AG09309 (cell line): ENCODE measurements around the gene MFAP3.

ENCODE experiments used
- DNase-seq: peaks from one replicate; pipeline ENCODE4 v3.0.0-alpha.2; 2010; ENCODE audit warnings: low read depth
- H3K4me3 ChIP-seq: 2 replicates; pipeline ENCODE4 v1.5.1; 2011; ENCODE audit warnings: mild to moderate bottlenecking, low read depth, low read length, moderate library complexity; ENCODE audit not compliant: control insufficient read depth
- TF ChIP-seq, protein P1 (sequence below): IDR thresholded peaks from 2 replicates; pipeline ENCODE4 v1.5.1; 2011; ENCODE audit warnings: mild to moderate bottlenecking, low read depth, low read length, inconsistent platforms; ENCODE audit not compliant: insufficient read depth, control insufficient read depth; ENCODE audit errors: missing control alignments

MFAP3 gene

DNA sequence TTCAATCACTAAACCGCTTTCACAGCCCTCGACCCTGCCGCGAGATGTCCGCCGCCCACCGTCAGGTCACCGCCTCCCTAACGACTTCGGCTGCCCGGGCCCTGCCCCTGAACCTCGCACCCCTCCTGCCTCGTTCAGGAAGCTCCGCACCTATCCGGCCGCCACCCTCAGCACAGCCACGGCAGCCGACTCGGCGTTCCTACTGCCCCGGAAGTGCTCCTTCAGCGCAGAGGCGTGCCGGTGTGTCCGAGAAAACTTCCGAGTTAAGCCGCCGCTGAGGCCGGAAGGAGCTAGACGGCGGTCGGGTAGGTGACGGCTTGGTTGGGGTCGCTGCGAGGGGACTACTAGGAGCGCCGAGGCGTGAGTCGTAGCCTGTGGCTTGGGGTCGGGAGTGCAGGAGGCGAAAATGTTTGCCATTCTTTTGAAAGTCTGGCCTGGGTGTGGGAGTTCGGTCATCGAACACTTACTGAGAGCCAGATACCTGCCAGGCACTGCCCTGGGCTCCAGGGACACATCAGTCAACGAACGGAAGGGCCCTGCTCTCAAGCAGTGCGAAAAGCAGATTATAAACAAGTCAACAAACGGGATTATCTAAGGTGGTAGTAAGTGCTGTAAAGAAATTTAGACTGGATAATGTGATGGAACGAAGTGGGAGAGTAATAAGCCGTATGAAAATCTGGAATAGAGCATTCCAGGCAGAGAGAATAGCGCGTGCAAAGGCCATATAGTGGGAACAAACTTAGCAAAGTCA, at the start of gene MFAP3, which contains the start of gene FAM114A2:
Gene MFAP3, plus strand, starts transcription at position 261 of the 751 bp plus-strand sequence. CDS start 10,756 bp downstream, outside the sequence.
Gene FAM114A2, minus strand, starts transcription at position 204 of the 751 bp plus-strand sequence. CDS start 3,957 bp downstream, outside the sequence.
- peak within 1 kb of the TSS; percentile 86 for H3K4me3 ChIP-seq
- TF ChIP-seq, protein P1, sequence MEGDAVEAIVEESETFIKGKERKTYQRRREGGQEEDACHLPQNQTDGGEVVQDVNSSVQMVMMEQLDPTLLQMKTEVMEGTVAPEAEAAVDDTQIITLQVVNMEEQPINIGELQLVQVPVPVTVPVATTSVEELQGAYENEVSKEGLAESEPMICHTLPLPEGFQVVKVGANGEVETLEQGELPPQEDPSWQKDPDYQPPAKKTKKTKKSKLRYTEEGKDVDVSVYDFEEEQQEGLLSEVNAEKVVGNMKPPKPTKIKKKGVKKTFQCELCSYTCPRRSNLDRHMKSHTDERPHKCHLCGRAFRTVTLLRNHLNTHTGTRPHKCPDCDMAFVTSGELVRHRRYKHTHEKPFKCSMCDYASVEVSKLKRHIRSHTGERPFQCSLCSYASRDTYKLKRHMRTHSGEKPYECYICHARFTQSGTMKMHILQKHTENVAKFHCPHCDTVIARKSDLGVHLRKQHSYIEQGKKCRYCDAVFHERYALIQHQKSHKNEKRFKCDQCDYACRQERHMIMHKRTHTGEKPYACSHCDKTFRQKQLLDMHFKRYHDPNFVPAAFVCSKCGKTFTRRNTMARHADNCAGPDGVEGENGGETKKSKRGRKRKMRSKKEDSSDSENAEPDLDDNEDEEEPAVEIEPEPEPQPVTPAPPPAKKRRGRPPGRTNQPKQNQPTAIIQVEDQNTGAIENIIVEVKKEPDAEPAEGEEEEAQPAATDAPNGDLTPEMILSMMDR: no peak
- DNase-seq: peak; percentile 20

GRCh38 chr5:153991168-153991567, 47.6 kb upstream of the MFAP3 start:
- no peak for DNase-seq
- H3K4me3 ChIP-seq: no peak overlapping the region
- TF ChIP-seq, protein P1: no peak

DNA sequence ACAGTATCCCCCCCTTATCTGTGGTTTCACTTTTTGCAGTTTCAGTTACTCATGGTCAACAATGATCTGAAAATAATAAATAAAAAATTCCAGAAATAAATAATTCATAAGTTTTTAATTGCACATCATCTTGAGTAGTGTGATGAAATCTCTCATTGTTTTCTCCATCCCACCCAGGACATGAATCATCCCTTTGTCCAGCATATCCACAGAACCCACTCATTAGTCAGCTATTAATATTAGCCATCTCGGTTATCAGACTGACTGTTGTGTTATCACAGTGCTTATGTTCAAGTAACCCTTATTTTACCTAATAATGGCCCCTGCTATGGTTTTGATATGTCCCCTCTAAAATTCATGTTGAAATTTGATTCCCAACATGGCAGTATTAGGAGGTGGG, 40.8 kb upstream of the MFAP3 start:
- DNase-seq: no peak
- H3K4me3 ChIP-seq: no peak overlapping the region
- TF ChIP-seq, protein P1: no peak

DNA sequence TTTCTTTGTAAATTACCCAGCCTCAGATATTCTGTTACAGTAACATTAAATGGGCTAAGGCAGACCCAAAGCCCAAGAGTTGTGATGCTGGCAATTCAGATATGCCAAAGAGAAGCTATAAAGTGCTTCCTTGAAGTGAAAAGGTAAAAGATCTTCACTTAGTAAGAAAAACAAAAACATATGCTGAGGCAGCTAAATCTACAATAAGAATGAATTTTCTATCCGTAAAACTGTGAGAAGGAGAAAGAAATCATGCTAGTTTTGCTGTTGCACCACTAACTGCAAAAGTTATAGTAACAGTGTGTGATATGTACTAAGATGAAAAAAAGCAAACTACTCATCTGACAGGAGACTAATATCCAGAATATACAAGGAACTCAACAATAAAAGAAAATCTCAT, 40.0 kb upstream of the MFAP3 start:
- TF ChIP-seq, protein P1: no peak
- no peak overlapping the region for H3K4me3 ChIP-seq
- no peak for DNase-seq

GRCh38 chr5:153999995-154000394, 38.8 kb upstream of the MFAP3 start:
- TF ChIP-seq, protein P1: no peak
- no peak overlapping the region for H3K4me3 ChIP-seq
- no peak for DNase-seq

DNA sequence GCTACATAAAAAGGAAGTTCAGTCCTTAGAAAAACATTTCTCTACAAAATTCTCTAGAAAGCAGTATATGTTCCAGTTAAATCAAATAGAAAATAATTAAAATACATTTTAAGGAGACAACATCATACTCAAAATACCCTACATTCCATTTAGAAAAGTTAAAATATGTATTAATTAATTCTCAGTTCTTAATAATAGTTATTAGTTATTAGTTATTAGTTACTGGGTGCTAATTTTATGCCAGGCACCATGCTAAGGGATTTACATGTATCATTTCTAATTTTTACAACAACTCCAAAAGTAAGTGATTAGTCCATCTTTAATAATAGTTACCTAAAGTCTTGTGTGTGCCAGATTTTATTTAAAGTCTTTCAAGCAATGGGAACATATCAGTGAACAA, 38.1 kb upstream of the MFAP3 start:
- no peak for DNase-seq
- H3K4me3 ChIP-seq: no peak overlapping the region
- TF ChIP-seq, protein P1: no peak
